ENCODE measurements around the gene AKR1C3. TPM values are rescaled to one million over a fixed set of nuclear protein-coding genes. Genes with fewer than 3 reads are reported as not detected.
"Not testable (repeated sequence)": the region's sequence is repeated elsewhere in the genome, so short reads cannot be mapped to it uniquely, and the experiment has no call there.

AKR1C3 gene
- total RNA-seq, 4 donors from 2014 or later, result 6.0 to 35.6 (median 16.7) TPM

- no peak for DNase-seq
- Histone ChIP-seq H3K9me3 (no peaks in the 10 kb centered on the region), H3K27me3 (no peaks in the 10 kb centered on the region), H3K36me3 (no peaks in the 10 kb centered on the region), H3K27ac (no peak overlapping the region), H3K4me3 (no peak overlapping the region), H3K4me1 (no peaks in the 10 kb centered on the region)
- TF ChIP-seq POLR2A (IDR thresholded peaks at IDR 0.05), result no peak
- TF ChIP-seq, protein P1, sequence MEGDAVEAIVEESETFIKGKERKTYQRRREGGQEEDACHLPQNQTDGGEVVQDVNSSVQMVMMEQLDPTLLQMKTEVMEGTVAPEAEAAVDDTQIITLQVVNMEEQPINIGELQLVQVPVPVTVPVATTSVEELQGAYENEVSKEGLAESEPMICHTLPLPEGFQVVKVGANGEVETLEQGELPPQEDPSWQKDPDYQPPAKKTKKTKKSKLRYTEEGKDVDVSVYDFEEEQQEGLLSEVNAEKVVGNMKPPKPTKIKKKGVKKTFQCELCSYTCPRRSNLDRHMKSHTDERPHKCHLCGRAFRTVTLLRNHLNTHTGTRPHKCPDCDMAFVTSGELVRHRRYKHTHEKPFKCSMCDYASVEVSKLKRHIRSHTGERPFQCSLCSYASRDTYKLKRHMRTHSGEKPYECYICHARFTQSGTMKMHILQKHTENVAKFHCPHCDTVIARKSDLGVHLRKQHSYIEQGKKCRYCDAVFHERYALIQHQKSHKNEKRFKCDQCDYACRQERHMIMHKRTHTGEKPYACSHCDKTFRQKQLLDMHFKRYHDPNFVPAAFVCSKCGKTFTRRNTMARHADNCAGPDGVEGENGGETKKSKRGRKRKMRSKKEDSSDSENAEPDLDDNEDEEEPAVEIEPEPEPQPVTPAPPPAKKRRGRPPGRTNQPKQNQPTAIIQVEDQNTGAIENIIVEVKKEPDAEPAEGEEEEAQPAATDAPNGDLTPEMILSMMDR (IDR thresholded peaks at IDR 0.05), result no peak
- intact Hi-C loops (cut with DNase I; ENCODE audit: low total_unique reads), result no loop called here
Measured at GRCh38 chr10:5116621-5117020, 22.4 kb downstream of the AKR1C3 start.

- intact Hi-C loops (cut with DNase I; ENCODE audit: low total_unique reads), result no loop called here
- H3K4me3 ChIP-seq, result no peak overlapping the region
- TF ChIP-seq, protein P1 (IDR thresholded peaks at IDR 0.05), result no peak
- no peak for TF ChIP-seq POLR2A (IDR thresholded peaks at IDR 0.05)
- DNase-seq, result no peak
- no peaks in the 10 kb centered on the region for H3K4me1 ChIP-seq
- no peaks in the 10 kb centered on the region for H3K36me3 ChIP-seq
- no peaks in the 10 kb centered on the region for H3K27me3 ChIP-seq
- no peaks in the 10 kb centered on the region for H3K9me3 ChIP-seq
- no peak overlapping the region for H3K27ac ChIP-seq
Measured at GRCh38 chr10:5117026-5117425, 22.8 kb downstream of the AKR1C3 start.

GRCh38 chr10:5119997-5120396, 25.8 kb downstream of the AKR1C3 start:
- H3K27ac ChIP-seq; H3K4me3 ChIP-seq; DNase-seq; H3K36me3 ChIP-seq; H3K4me1 ChIP-seq; H3K9me3 ChIP-seq; H3K27me3 ChIP-seq; intact Hi-C loops (cut with DNase I; ENCODE audit: low total_unique reads): not testable (repeated sequence)

GRCh38 chr10:5123886-5124285, 29.7 kb downstream of the AKR1C3 start:
- no peak for TF ChIP-seq POLR2A (IDR thresholded peaks at IDR 0.05)
- TF ChIP-seq, protein P1 (IDR thresholded peaks at IDR 0.05), result no peak
- no peak for DNase-seq
- intact Hi-C loops (cut with DNase I; ENCODE audit: low total_unique reads), result no loop called here
- Histone ChIP-seq H3K4me3 (no peak overlapping the region), H3K27me3 (no peaks in the 10 kb centered on the region), H3K4me1 (no peaks in the 10 kb centered on the region), H3K36me3 (no peaks in the 10 kb centered on the region), H3K9me3 (no peaks in the 10 kb centered on the region), H3K27ac (no peak overlapping the region)

DNA sequence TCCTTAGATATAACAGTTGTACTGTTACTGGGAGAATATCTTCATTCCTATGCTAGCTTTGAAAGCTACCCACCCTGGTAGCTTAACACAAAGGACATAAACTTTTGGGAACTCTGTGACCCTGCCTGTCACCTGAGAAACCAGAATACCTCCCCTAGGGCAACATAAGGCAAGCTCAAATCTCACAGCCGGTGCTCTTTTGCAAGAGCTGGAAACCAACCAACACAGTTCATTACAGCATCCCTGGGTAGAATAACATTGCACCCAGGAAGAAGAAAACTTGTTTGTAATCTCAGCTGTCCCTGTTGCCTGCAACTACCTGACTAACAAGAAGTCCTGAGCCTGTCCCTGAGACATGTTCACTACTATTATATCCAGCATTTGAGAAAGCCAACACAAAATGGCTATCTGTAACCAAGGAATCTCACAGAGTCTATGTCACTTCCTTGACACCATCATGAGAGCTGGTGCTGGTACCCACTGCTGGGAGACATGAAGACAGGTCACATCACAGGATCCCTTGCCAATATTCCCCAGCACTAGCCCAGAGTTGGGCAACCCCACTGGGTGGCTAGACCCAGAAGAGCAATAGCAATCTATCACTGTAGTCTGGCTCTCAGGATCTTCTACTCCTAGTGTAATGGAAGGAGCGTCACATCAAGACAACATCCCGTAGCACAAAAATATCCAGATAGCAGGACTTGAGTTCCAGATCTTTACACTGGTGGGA, 31.3 kb downstream of the AKR1C3 start:
- no peak for TF ChIP-seq POLR2A (IDR thresholded peaks at IDR 0.05)
- TF ChIP-seq, protein P1 (IDR thresholded peaks at IDR 0.05), result no peak
- intact Hi-C loops (cut with DNase I; ENCODE audit: low total_unique reads), result no loop called here
- Histone ChIP-seq H3K27me3 (no peaks in the 10 kb centered on the region), H3K9me3 (no peaks in the 10 kb centered on the region), H3K4me3 (no peak overlapping the region), H3K4me1 (no peaks in the 10 kb centered on the region), H3K27ac (no peak overlapping the region), H3K36me3 (no peaks in the 10 kb centered on the region)
- DNase-seq, result no peak
